ENCODE measurements around the gene FOXG1. TPM values are rescaled to one million over a fixed set of nuclear protein-coding genes. Genes with fewer than 3 reads are reported as not detected.

FOXG1 gene
- polyA plus RNA-seq, 4 donors, result 0.01 TPM; not detected in 3

- WGBS, 3 donors, result 2 to 5% (median 3%) methylated on average over 30 of the region's 30 CpGs
- DNase-seq, result no peak
- Histone ChIP-seq H3K36me3 (ENCODE audit: control insufficient read depth in 3 of 3, insufficient read depth in 2 of 3, low read depth in 1 of 3, low read length in 3 of 3) (no peaks in the 10 kb centered on the region), H3K27ac (ENCODE audit: low read depth in 1 of 3, low read length in 2 of 3) (no peak overlapping the region), H3K4me1 (ENCODE audit: control insufficient read depth in 3 of 3, insufficient read depth in 2 of 3, low read depth in 1 of 3, low read length in 2 of 3) (peaks cover 0 to 7% (median 0%) of the 10 kb centered on the region in 3 donors), H3K4me3 (ENCODE audit: low read depth in 1 of 3, low read length in 3 of 3) (no peak overlapping the region), H3K27me3 (ENCODE audit: control insufficient read depth in 3 of 3, insufficient read depth in 3 of 3, low read length in 3 of 3) (peaks cover 0 to 93% (median 48%) of the 10 kb centered on the region in 3 donors), H3K9me3 (ENCODE audit: control insufficient read depth in 2 of 2, insufficient read depth in 1 of 2, low read depth in 1 of 2, low read length in 1 of 2) (no peaks in the 10 kb centered on the region)
- FAIRE-seq, result no peak
Observed at GRCh38 chr14:28758885-28759652, 7.5 kb upstream of the FOXG1 start.

GRCh38 chr14:28759653-28760313, 6.8 kb upstream of the FOXG1 start:
- H3K36me3 ChIP-seq (ENCODE audit: control insufficient read depth in 3 of 3, insufficient read depth in 2 of 3, low read depth in 1 of 3, low read length in 3 of 3), result no peaks in the 10 kb centered on the region
- H3K9me3 ChIP-seq (ENCODE audit: control insufficient read depth in 2 of 2, insufficient read depth in 1 of 2, low read depth in 1 of 2, low read length in 1 of 2), result no peaks in the 10 kb centered on the region
- 4 to 12% (median 12%) methylated on average over 36 of the region's 36 CpGs for WGBS, 3 donors
- DNase-seq (no peak), FAIRE-seq (no peak)
- H3K27ac ChIP-seq (ENCODE audit: low read depth in 1 of 3, low read length in 2 of 3), result no peak overlapping the region
- peaks cover 0 to 94% (median 52%) of the 10 kb centered on the region in 3 donors for H3K27me3 ChIP-seq (ENCODE audit: control insufficient read depth in 3 of 3, insufficient read depth in 3 of 3, low read length in 3 of 3)
- no peak overlapping the region for H3K4me3 ChIP-seq (ENCODE audit: low read depth in 1 of 3, low read length in 3 of 3)
- peaks cover 0 to 7% (median 0%) of the 10 kb centered on the region in 3 donors for H3K4me1 ChIP-seq (ENCODE audit: control insufficient read depth in 3 of 3, insufficient read depth in 2 of 3, low read depth in 1 of 3, low read length in 2 of 3)

GRCh38 chr14:28760431-28760996, 6.1 kb upstream of the FOXG1 start:
- Histone ChIP-seq H3K9me3 (ENCODE audit: control insufficient read depth in 2 of 2, insufficient read depth in 1 of 2, low read depth in 1 of 2, low read length in 1 of 2) (no peaks in the 10 kb centered on the region), H3K36me3 (ENCODE audit: control insufficient read depth in 3 of 3, insufficient read depth in 2 of 3, low read depth in 1 of 3, low read length in 3 of 3) (no peaks in the 10 kb centered on the region), H3K27me3 (ENCODE audit: control insufficient read depth in 3 of 3, insufficient read depth in 3 of 3, low read length in 3 of 3) (peaks cover 0 to 94% (median 53%) of the 10 kb centered on the region in 3 donors), H3K4me3 (ENCODE audit: low read depth in 1 of 3, low read length in 3 of 3) (no peak overlapping the region), H3K27ac (ENCODE audit: low read depth in 1 of 3, low read length in 2 of 3) (no peak overlapping the region), H3K4me1 (ENCODE audit: control insufficient read depth in 3 of 3, insufficient read depth in 2 of 3, low read depth in 1 of 3, low read length in 2 of 3) (peaks cover 0 to 7% (median 0%) of the 10 kb centered on the region in 3 donors)
- DNase-seq, result no peak
- WGBS, 3 donors, result 11 to 21% (median 12%) methylated on average over 9 of the region's 9 CpGs
- no peak for FAIRE-seq

GRCh38 chr14:28761438-28762291, 4.9 kb upstream of the FOXG1 start:
- no peaks in the 10 kb centered on the region for H3K36me3 ChIP-seq (ENCODE audit: control insufficient read depth in 3 of 3, insufficient read depth in 2 of 3, low read depth in 1 of 3, low read length in 3 of 3)
- no peak for DNase-seq
- no peak overlapping the region for H3K4me3 ChIP-seq (ENCODE audit: low read depth in 1 of 3, low read length in 3 of 3)
- no peaks in the 10 kb centered on the region for H3K9me3 ChIP-seq (ENCODE audit: control insufficient read depth in 2 of 2, insufficient read depth in 1 of 2, low read depth in 1 of 2, low read length in 1 of 2)
- H3K27me3 ChIP-seq (ENCODE audit: control insufficient read depth in 3 of 3, insufficient read depth in 3 of 3, low read length in 3 of 3), result peaks cover 0 to 90% (median 53%) of the 10 kb centered on the region in 3 donors
- H3K4me1 ChIP-seq (ENCODE audit: control insufficient read depth in 3 of 3, insufficient read depth in 2 of 3, low read depth in 1 of 3, low read length in 2 of 3), result peaks cover 0 to 7% (median 0%) of the 10 kb centered on the region in 3 donors
- no peak overlapping the region for H3K27ac ChIP-seq (ENCODE audit: low read depth in 1 of 3, low read length in 2 of 3)
- no peak for FAIRE-seq
- 9 to 16% (median 16%) methylated on average over 33 of the region's 33 CpGs for WGBS, 3 donors

GRCh38 chr14:28762303-28762954, 4.2 kb upstream of the FOXG1 start:
- Histone ChIP-seq H3K9me3 (ENCODE audit: control insufficient read depth in 2 of 2, insufficient read depth in 1 of 2, low read depth in 1 of 2, low read length in 1 of 2) (no peaks in the 10 kb centered on the region), H3K4me3 (ENCODE audit: low read depth in 1 of 3, low read length in 3 of 3) (no peak overlapping the region), H3K27me3 (ENCODE audit: control insufficient read depth in 3 of 3, insufficient read depth in 3 of 3, low read length in 3 of 3) (peaks cover 0 to 89% (median 48%) of the 10 kb centered on the region in 3 donors), H3K27ac (ENCODE audit: low read depth in 1 of 3, low read length in 2 of 3) (no peak overlapping the region), H3K4me1 (ENCODE audit: control insufficient read depth in 3 of 3, insufficient read depth in 2 of 3, low read depth in 1 of 3, low read length in 2 of 3) (peaks cover 0 to 7% (median 0%) of the 10 kb centered on the region in 3 donors), H3K36me3 (ENCODE audit: control insufficient read depth in 3 of 3, insufficient read depth in 2 of 3, low read depth in 1 of 3, low read length in 3 of 3) (no peaks in the 10 kb centered on the region)
- DNase-seq (no peak), FAIRE-seq (no peak)
- 7 to 12% (median 12%) methylated on average over 8 of the region's 8 CpGs for WGBS, 3 donors

GRCh38 chr14:28762955-28763326, 3.6 kb upstream of the FOXG1 start:
- Histone ChIP-seq H3K4me3 (ENCODE audit: low read depth in 1 of 3, low read length in 3 of 3) (no peak overlapping the region), H3K36me3 (ENCODE audit: control insufficient read depth in 3 of 3, insufficient read depth in 2 of 3, low read depth in 1 of 3, low read length in 3 of 3) (no peaks in the 10 kb centered on the region), H3K9me3 (ENCODE audit: control insufficient read depth in 2 of 2, insufficient read depth in 1 of 2, low read depth in 1 of 2, low read length in 1 of 2) (peaks cover under 1 to 1% of the 10 kb centered on the region in 2 donors), H3K27ac (ENCODE audit: low read depth in 1 of 3, low read length in 2 of 3) (no peak overlapping the region), H3K4me1 (ENCODE audit: control insufficient read depth in 3 of 3, insufficient read depth in 2 of 3, low read depth in 1 of 3, low read length in 2 of 3) (peaks cover 0 to 7% (median 0%) of the 10 kb centered on the region in 3 donors), H3K27me3 (ENCODE audit: control insufficient read depth in 3 of 3, insufficient read depth in 3 of 3, low read length in 3 of 3) (peaks cover under 1 to 88% (median 48%) of the 10 kb centered on the region in 3 donors)
- FAIRE-seq, result no peak
- 5 to 7% (median 6%) methylated on average over 3 of the region's 3 CpGs for WGBS, 3 donors
- DNase-seq, result no peak

- peaks cover 0 to 7% (median 0%) of the 10 kb centered on the region in 3 donors for H3K4me1 ChIP-seq (ENCODE audit: control insufficient read depth in 3 of 3, insufficient read depth in 2 of 3, low read depth in 1 of 3, low read length in 2 of 3)
- WGBS, 3 donors, result 5 to 8% (median 8%) methylated on average over 4 of the region's 4 CpGs
- peaks cover 3 to 7% of the 10 kb centered on the region in 2 donors for H3K9me3 ChIP-seq (ENCODE audit: control insufficient read depth in 2 of 2, insufficient read depth in 1 of 2, low read depth in 1 of 2, low read length in 1 of 2)
- no peak for DNase-seq
- no peaks in the 10 kb centered on the region for H3K36me3 ChIP-seq (ENCODE audit: control insufficient read depth in 3 of 3, insufficient read depth in 2 of 3, low read depth in 1 of 3, low read length in 3 of 3)
- no peak for FAIRE-seq
- peaks cover 5 to 88% (median 50%) of the 10 kb centered on the region in 3 donors for H3K27me3 ChIP-seq (ENCODE audit: control insufficient read depth in 3 of 3, insufficient read depth in 3 of 3, low read length in 3 of 3)
- H3K4me3 ChIP-seq (ENCODE audit: low read depth in 1 of 3, low read length in 3 of 3), result no peak overlapping the region
- H3K27ac ChIP-seq (ENCODE audit: low read depth in 1 of 3, low read length in 2 of 3), result no peak overlapping the region
Observed at GRCh38 chr14:28763751-28764256, 2.8 kb upstream of the FOXG1 start.

All from small intestine (tissue), 7 donors.